SIG-M5 (cell line): ENCODE data around the gene HEPN1.
A peak's percentile ranks its signal among the peaks of the same experiment; 100 is the strongest.
"Not testable (repeated sequence)": the region's sequence is repeated elsewhere in the genome, so short reads cannot be mapped to it uniquely, and the experiment has no call there.

Source experiments
- DNase-seq: peaks from one replicate; lab custom pipeline; 2025; lab: John Stamatoyannopoulos, UW

The HEPN1 gene

GRCh38 chr11:124942466-124943253, 23.6 kb downstream of the HEPN1 start:
- DNase-seq: no peak

GRCh38 chr11:124943254-124943616, 24.2 kb downstream of the HEPN1 start:
- no peak for DNase-seq

GRCh38 chr11:124943741-124944140, 24.7 kb downstream of the HEPN1 start:
- DNase-seq: no peak

GRCh38 chr11:124944565-124944964, 25.5 kb downstream of the HEPN1 start:
- DNase-seq: no peak

- no peak for DNase-seq
Observed at GRCh38 chr11:124945826-124946225, 26.8 kb downstream of the HEPN1 start.

GRCh38 chr11:124946735-124947141, 27.7 kb downstream of the HEPN1 start:
- DNase-seq: no peak

- no peak for DNase-seq
Observed at GRCh38 chr11:124950601-124951330, 31.7 kb downstream of the HEPN1 start.

GRCh38 chr11:124951341-124951740, 32.3 kb downstream of the HEPN1 start:
- DNase-seq: no peak

GRCh38 chr11:124953753-124954589, 34.9 kb downstream of the HEPN1 start, which contains the start of gene CCDC15:
Gene CCDC15, plus strand, starts transcription at chr11:124954202. Its CDS starts 531 bp downstream, at chr11:124954733.
- DNase-seq: peak; percentile 84

GRCh38 chr11:124954590-124954955, 35.5 kb downstream of the HEPN1 start:
- DNase-seq: no peak

- no peak for DNase-seq
Observed at GRCh38 chr11:124955035-124955434, 36.0 kb downstream of the HEPN1 start.

- peak; percentile 21 for DNase-seq
Observed at GRCh38 chr11:124961972-124962609, 43.0 kb downstream of the HEPN1 start.

GRCh38 chr11:124968197-124968596, 49.1 kb downstream of the HEPN1 start:
- not testable (repeated sequence) for DNase-seq
